ENCODE measurements around the gene ABCB8.
"Not testable (repeated sequence)": the region's sequence is repeated elsewhere in the genome, so short reads cannot be mapped to it uniquely, and the experiment has no call there.

ABCB8 gene

DNA sequence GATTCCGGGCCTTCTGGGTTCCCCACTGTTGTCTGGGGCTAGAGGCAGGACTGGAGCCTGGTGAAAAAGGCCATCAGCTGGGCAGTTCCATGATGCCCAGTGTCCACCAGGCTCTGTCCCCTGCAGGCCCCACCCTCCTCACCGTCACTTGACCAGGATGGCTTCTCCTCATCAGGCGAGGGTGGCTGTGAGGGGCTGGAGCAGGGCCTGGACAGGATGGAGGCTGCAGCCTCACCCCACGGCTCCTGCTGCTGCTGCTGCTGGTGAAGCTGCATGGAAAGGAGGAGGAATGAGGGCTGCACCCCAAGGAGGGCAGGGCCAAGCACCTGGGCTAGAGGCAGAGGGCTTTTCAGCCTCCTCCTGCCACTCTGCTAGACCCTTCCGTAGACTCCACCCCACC lies 12.3 kb upstream of the ABCB8 start:
- DNase-seq, result no peak

DNA sequence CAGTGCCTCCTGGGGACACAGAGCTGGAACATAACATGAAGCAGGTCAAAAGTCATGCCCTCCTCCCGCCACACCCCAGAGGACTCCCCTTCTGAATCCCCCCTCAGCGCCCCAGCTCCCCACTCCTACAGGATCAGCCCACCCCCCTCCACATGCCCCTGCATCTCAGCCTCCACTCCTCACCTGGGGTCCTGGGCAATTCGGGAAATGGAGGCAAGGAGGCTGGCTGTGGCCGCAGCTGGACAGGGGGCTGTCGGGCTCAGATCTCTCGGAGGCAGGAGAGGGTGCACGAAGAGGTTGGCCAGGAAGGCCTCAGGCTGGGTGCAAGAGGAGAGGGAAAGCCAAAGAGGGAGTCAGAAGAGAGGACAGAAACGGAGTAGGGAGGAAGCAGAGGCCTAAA lies 11.7 kb upstream of the ABCB8 start:
- no peak for DNase-seq

DNA sequence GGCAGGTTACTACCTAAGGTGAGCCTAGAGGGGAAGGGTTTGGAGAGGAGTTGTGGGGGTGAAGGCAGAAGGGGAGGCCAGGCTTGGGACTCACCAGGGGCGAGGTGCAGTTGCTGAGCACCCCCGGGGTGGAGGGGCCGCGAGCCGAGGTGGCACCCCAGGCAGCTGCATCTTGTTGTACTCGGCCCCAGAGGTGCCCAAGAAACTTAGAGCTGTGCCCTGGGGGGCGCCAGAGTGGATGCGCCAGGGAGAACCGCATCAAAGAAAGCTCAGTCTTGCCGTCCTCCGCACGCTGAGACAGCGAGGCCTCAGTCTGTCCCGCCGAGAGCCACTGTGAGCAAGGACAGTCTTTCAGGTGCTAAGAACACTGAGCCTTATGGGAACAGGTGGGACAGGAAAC lies 11.3 kb upstream of the ABCB8 start:
- DNase-seq, result no peak

DNA sequence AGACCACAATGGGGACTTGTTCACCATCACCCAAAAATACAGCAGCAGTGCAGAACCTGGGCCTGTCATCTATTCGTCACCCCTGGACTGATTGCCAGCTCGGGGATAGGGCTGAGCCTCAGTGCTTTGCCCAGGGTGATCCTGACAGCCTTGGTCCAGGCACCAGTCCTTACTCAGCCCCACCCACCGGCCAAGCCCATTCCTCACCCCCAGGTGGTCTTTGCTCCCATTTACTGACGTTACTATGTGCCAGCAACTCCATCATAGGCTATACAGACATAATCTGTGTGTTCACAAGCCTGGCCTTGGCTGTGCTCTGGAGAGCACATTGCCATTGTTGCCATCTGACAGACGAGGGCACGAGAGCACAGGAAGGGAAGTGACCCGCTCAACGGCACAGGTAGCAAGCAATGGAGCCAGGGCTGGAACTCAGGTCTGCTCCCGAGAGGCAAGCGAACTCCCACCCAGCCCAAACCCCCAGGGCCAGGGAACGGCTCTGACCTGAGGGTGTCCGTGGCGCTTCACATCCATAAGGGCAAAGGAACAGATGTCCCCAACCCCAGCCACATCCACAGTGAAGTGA lies 10.8 kb upstream of the ABCB8 start:
- no peak for DNase-seq

DNA sequence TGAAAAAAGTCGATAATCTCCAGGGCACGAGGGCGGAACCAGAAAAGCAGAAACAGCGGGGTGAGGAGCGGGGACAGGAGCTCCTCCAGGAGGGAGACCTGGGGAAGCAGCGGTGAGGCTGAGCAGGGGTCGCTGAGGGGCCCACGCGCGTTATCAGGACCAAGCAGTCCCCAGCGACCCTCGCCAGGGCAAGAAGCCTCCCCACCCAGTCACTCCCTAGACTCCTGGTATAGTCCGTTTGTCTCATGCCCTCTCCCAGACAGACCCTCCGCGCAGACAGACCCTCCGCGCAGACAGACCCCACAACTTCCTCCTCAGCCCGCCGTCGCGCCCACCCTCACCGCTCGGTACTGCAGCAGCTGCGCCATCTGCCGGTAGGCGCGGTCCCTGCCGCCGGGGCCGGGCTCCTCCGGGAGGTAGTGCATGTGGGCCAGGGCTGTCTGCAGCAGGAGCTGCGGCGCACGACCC lies 10.3 kb upstream of the ABCB8 start:
- DNase-seq, result peak; percentile 85

DNA sequence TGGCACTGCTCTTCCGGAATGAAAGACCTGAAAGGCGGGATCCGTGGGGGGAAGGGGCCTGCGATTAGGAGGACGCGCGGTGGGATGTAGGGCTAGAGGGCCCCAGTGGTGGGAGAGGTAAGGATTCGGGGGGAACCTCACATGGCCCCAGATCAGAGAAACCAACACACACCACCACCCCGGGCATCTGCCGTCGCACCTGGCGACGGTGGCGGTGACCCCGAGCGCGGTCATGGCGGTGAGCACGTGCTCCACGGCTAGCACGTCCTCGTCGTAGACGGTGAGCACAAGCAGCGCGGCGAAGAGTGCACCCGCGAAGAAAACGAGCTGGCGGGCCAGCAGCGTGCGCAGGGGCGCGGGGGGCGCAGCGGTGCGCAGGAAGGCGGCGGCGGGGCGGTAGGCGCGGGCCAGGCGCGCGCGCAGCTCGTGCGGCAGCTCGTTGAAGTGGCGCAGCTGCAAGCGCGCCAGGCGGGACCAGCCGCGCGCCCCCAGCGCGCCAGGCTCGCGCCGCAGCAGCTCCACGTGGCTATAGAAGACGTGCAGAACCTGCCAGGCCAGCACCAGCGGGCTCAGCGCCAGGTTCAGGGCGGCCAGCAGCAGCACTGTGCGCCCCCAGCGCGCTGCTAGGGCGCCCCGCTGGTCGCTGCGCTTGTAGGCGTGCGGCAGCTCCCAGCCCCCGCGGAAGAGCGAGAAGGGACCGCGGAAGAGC lies 9.7 kb upstream of the ABCB8 start:
- peak; percentile 28 for DNase-seq

DNA sequence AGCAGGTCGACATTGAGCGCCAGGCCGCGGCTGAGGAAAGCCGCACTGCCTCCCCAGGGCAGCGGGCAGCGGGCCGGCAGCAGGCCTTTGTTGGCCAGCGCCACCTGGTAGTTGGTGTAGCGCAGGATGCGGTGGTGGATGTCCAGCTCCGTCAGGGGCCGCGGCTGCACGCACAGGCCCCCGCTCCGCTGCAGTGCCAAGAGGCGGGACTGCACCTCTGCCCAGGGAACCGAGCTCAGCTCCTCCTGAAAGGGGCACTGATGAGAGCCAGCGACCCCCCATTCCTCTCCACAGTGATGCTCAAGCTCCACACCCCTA lies 9.2 kb upstream of the ABCB8 start:
- DNase-seq, result no peak

DNA sequence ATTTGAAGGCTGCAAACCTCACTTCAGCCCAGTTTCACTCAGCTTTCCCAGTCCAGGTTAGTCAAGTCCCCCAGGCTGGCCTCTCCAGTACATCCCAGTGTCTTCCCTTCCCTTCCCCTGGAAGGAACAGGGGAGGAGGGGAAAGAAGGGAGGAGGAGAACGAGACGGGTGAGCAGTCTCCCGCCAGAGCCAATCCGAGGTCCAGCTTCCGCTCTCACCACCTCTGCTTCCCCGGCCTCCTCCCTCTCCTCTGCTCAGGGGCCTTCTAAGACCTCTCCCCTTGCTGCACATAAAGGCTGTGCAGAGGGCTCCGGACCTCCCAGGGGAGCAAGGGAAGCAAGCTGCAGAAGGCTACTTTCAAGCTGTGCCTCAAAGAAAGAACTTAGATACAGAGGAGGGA lies 8.0 kb upstream of the ABCB8 start:
- DNase-seq, result no peak

DNA sequence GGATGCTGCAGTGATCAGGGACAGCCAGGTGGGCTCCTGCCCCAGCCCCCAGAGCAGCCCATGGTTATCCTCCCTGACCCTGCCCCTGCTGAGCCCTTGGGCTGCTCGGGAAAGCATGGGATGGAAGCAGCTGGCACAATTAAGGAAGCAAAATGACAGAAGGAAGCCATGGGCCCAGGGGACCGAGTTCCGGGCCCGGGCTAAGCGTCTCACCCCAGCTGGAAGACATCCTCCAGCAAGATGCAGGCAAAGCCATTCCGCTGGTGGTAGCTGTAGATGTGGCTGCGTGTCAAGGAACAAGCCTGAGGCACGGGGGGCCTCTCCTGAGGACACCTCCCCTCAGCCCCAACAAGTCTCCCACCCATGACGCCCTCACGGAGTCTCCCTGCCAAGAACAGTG lies 5.0 kb upstream of the ABCB8 start:
- DNase-seq, result no peak

DNA sequence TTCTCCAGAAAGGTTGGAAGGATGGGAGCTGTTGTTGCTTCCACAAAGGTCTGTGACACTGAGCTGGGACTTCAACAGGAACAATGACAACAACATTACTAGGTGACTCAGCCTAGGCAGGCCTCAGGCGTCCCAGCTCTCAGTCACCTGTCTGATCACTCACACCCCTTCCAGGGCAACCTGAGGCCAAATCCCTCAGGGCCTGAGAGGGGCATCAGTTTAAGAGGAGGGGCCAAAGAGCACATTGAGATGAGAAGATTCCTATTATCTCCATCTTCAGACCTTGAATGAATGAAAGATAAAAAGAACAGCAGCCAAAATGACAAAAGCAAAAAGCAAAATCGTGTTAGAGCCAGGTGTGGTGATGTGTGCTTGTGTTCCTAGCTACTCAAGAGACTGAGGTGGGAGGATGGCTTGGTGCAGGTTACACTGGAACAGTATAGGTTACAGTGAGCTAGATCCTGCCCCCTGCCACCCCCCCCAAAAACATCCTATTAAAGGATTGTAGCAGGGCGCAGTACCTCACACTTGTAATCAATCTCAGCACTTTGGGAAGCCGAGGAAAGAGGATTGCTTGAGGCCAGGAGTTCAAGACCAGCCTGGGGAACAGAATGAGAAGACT lies 3.7 kb upstream of the ABCB8 start, which contains the start of gene ATG9B:
ATG9B (minus strand) TSS at position 60 of the 622 bp plus-strand sequence. CDS start 71 bp downstream, outside the sequence.
- no peak for DNase-seq

DNA sequence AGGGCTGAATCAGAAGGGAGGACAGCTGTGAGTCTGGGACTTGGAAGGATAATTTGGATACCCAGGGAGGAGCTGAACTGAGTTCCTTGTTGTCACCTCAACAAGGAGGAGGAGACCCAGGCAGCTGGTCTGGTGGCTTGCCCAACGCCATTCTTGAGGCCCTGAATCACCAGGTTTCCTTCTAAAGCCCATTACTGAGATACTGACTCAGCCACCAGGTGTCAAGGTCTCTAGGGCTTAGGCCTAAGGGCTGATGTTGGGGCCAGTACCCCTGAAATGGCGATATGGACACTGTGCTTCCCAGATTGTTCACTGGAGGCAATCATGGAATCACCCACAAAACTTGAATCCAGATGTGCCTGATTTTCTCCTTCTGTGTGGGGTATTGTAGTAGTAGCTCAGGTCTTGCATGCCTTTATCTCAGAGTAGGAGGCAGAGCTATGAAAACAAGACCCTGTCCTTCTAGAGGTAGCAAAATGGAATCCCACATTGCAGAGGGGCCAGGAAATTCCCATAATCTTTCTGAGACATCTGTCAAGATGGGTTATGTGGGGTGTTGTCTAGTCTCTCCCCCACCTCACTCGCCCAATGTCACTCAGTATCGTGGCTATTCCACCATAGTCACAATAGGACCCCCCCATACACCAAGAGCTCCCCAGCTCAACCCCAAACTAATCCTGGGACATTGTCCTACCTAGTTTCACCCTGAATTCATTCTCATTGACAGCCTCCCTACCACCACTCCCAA lies 2.2 kb upstream of the ABCB8 start:
- DNase-seq, result no peak

DNA sequence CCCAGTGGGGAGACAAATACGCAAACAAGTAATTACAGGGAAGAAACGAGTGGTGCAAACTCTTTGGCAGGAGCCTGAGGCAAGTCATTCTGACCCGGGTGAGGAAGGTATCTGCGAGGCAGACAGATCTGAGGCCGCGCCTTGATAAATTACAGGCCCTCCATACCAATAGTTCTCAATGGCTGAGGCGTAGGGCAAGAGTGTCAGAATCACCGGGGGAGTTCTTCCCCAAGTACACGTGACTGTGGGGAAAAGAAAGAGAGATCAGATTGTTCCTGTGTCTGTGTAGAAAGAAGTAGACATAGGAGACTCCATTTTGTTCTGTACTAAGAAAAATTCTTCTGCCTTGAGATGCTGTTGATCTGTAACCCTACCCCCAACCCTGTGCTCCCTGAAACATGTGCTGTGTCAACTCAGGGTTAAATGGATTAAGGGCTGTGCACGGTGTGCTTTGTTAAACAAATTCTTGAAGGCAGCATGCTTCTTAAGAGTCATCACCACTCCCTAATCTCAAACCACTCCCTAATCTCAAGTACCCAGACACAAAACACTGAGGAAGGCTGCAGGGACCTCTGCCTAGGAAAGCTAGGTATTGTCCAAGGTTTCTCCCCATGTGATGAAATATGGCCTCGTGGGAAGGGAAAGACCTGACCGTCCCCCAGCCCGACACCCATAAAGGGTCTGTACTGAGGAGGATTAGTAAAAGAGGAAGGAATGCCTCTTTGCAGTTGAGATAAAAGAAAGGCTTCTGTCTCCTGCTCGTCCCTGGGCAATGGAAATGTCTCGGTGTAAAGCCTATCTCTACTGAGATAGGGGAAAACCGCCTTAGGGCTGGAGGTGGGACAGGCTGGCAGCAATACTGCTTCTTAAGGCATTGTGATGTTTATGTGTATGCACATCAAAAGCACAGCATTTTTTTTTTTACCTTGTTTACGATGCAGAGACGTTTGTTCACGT lies 1.2 kb upstream of the ABCB8 start:
- not testable (repeated sequence) for DNase-seq

DNA sequence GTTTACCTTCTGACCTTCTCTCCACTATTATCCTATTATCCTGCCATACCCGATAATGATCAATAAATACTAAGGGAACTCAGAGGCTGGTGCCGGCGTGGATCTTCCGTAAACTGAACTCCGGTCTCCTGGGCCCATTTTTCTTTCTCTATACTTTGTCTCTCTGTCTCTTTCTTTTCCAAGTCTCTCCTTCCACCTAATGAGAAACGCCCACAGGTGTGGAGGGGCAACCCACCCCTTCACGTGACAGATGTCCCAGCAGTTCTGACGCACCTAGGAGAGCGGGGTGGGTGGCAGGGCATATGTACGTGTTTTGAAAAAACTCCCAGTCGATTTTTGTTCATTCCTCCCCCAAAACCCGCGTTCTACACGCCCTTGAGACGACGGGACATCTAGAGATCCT lies 521 bp upstream of the ABCB8 start:
- not testable (repeated sequence) for DNase-seq

DNA sequence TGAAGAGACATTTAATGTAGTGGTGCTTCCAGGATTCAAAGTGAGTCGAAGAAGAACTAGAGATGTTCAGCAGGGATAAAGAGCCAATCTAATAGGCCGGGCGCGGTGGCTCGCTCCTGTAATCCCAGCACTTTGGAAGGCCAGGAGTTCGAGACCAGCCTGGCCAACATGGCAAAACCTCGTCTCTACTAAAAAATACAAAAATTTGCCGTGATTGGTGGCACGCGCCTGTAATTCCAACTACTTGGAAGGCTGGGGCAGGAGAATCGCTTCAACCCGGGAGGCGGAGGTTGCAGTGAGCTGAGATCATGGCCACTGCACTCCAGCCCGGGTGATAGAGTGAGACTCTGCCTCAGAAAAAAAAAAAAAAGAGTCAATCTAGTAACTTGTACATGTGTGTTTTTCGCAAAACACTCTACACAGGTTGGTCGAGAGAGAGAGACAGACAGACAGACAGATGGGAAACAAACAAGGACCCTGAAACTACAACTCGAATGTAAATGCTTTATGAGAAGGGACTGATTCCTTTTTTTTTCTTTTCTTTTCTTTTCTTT lies 775 bp downstream of the ABCB8 start:
- no peak for DNase-seq

DNA sequence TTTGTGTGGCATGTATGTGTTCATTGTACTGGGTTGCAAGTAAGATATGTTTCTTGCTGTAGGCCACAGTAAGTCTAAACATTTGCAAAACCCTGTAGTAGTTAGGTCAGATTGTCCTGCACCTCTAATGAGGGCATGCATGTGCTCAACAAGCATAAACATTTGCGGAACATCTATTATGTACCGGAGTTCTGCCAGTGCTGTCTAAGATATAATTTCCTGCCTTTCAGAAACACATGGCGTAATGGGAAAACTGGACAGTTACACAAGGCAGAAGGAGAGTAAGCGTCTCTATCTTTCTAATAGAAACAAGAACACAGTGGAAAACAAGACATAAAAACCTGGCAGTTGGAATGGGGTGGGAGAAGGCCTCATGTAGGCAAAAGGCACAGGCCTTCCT lies 2.8 kb downstream of the ABCB8 start:
- no peak for DNase-seq

DNA sequence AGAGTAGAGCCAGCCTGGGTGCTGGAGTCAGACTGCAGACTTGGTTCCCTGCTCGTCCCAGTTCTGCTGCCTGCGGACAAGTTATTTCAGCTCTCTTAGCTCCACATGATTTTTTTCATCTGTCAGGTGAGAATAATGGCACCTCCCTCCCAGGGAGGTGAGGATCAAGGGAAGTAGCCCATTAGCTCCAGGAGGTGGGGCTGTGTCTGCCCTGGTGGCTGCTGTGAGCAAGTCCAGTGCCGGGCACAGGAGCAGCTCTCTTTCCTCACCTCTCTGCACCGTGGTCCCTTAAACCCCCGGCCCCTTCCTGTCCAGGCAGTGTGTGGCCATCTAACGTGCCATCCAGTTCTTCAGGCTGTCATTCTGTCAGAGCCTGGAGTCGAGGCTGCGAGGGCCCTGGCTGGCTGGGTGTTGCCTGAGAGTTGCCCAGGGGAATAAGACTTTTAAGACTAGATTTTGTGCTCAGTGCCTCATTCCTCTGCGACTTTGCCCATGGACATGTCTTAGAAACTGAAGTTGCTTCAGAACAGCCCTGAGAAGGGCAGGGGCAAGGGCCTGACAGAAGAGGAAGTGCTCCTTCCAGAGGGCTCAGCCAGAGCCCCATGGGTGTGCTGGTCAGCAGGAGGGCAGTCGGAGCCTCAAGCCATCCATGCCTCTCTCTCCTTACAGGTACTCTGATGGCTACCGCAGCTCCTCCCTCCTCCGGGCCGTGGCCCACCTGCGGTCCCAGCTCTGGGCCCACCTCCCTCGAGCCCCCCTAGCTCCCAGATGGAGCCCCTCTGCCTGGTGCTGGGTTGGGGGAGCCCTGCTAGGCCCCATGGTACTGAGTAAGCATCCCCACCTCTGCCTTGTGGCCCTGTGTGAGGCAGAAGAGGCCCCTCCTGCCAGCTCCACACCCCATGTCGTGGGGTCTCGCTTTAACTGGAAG lies 5.0 kb downstream of the ABCB8 start:
- no peak for DNase-seq

DNA sequence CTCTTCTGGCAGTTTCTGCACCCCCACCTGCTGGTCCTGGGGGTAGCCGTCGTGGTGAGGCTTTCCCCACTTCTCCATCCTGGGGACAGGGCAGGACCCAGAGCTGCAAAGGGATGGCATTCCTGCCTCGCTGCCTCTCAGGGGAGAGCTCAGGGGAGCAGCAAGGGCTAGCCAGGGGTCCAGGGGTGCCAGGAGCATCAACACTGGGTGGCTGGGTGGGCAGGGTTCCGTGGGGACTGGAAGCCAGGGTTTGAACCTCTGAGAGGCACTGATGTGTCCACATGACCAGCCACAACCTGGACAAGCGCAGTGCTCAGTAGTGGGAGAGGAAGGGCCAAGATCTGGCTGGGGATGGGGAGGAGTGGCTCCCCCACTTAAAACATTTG lies 5.6 kb downstream of the ABCB8 start:
- DNase-seq, result no peak

DNA sequence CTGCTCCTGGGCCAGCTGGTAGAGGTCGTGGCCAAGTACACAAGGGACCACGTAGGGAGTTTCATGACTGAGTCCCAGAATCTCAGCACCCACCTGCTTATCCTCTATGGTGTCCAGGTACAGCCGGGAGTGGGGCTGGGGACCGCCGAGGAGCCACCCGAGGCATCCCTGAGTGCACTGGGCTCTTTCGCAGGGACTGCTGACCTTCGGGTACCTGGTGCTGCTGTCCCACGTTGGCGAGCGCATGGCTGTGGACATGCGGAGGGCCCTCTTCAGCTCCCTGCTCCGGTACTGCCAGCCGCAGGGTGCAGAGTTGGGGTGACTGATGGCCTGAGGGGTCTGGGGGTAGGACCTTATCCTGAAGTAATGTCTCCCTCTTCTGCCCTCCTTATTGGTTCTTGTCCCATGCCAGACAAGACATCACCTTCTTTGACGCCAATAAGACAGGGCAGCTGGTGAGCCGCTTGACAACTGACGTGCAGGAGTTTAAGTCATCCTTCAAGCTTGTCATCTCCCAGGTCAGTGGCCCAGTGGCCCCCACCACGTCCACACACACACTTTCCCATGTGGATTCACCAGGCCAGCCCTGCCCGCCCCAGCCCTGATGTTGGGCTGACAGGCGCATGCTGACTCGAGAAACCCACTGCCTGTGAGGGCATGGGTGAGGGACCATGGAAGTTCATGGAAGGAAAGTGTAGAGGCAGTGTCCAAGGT lies 6.2 kb downstream of the ABCB8 start:
- DNase-seq, result no peak

DNA sequence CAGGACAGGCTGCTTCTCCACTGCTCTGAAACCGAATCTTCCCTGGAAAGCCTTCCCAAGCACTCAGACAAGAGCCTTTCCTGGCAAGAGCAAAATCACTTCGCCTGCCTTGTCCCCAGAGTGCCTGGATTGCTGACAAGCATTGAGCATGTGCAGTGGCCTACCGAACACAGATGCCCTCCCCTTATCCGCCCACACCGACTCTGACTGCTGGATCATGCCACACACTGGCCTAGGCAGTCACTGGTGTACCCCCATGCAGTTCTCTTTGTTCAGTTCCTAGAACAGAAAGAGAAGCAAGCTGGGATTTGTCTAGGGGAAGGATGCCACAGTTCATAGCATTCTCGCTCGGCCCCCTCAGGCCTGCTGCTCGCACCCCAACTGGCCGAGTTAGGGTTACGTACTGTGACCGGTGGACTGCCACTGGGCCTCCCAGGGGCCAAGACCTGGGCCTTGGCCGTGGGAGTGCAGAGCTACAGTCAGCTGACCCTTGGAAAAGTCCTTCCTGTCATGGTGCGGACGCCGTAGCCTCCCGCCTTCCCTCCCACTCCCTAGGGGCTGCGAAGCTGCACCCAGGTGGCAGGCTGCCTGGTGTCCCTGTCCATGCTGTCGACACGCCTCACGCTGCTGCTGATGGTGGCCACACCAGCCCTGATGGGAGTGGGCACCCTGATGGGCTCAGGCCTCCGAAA lies 6.9 kb downstream of the ABCB8 start:
- no peak for DNase-seq

DNA sequence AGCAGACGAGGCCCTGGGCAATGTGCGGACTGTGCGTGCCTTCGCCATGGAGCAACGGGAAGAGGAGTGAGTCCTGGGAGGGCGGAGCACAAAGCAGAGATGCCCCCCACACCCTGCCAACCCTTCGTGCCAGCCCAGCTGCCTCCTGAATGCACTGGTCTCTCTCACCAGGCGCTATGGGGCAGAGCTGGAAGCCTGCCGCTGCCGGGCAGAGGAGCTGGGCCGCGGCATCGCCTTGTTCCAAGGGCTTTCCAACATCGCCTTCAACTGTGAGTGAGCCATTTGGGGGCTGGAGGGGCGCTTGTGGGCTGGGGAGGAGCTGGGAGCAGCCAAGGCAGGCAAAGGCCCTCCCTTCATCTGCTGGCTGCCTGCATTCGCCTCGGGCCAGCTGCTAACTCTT lies 7.7 kb downstream of the ABCB8 start:
- no peak for DNase-seq

Data from activated CD4-positive, alpha-beta T cell treated with anti-CD3 and anti-CD28 coated beads, Interleukin-10, Interleukin-2, amounts not matched to agents 100 ng/mL and 50 ng/mL, durations not matched to agents 16 hours and 8 hours (primary cell).